Activated T-helper 2 cell treated with anti-CD3 and anti-CD28 coated beads, Interferon-gamma antibody, Interleukin-2, Interleukin-4, amounts not matched to agents 10 μg/mL and 5 μg/mL and 100 μg/mL, durations not matched to agents 14 hours and 24 hours and 36 hours (primary cell): ENCODE results near the gene EDA. TPM values are rescaled to one million over a fixed set of nuclear protein-coding genes. Genes with fewer than 3 reads are reported as not detected.
"Not testable (repeated sequence)": the region's sequence is repeated elsewhere in the genome, so short reads cannot be mapped to it uniquely, and the experiment has no call there.

Experiments
- DNase-seq: peaks from one replicate; pipeline ENCODE4 v3.0.0; 2021; ENCODE audit warnings: low spot score
- H3K27ac Mint-ChIP-seq: one replicate; pipeline ENCODE4 v1.8.0; 2021; ENCODE audit warnings: mixed read lengths
- H3K27me3 Mint-ChIP-seq: one replicate; pipeline ENCODE4 v1.8.0; 2021; ENCODE audit warnings: low read depth, mixed read lengths
- H3K36me3 Mint-ChIP-seq: one replicate; pipeline ENCODE4 v1.8.0; 2021; ENCODE audit warnings: low read depth, mixed read lengths
- H3K4me1 Mint-ChIP-seq: one replicate; pipeline ENCODE4 v1.8.0; 2021; ENCODE audit warnings: low read depth, mixed read lengths
- H3K4me3 Mint-ChIP-seq: one replicate; pipeline ENCODE4 v1.8.0; 2021; ENCODE audit warnings: low read depth, mild to moderate bottlenecking, moderate library complexity, mixed read lengths
- H3K9me3 Mint-ChIP-seq: one replicate; pipeline ENCODE4 v1.8.0; 2021; ENCODE audit warnings: mixed read lengths
- intact Hi-C: fragments of 100-400 bp; cut with micrococcal nuclease; formaldehyde crosslinking; loops from one replicate; pipeline ENCODE4 v1.15.1; 2023
- total RNA-seq: library from RNA; stranded (reverse); gene quantifications from 2 replicates; pipeline ENCODE4 v1.2.3, GENCODE V29; 2022

Gene EDA
- total RNA-seq, 1 donor from 2014 or later = 0.57 TPM

DNA sequence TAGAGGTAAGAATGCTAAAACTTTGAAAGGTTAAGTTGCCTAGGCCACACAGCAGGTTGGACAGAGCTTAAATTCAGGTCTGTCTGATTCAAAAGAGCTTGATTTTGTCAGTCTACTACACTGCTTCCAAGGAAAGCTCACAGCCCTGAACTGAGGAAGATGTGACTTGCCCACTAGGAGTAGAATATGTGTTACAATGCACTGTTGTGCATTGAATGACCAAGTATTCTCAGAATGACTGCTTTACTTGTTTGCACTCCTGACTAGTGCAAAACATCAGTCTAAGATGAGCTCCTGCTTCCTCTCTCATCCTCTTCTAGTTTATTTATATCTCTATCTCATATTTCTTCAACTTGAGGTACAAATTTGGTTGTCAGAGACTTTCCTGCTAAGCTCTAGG is 377.6 kb downstream of the EDA start:
- Mint-ChIP-seq H3K27me3 (no peaks in the 10 kb centered on the region), H3K36me3 (no peaks in the 10 kb centered on the region), H3K27ac (no peak overlapping the region), H3K4me1 (no peaks in the 10 kb centered on the region), H3K9me3 (no peaks in the 10 kb centered on the region), H3K4me3 (no peak overlapping the region)
- intact Hi-C loops = no loop called here
- no peak for DNase-seq

DNA sequence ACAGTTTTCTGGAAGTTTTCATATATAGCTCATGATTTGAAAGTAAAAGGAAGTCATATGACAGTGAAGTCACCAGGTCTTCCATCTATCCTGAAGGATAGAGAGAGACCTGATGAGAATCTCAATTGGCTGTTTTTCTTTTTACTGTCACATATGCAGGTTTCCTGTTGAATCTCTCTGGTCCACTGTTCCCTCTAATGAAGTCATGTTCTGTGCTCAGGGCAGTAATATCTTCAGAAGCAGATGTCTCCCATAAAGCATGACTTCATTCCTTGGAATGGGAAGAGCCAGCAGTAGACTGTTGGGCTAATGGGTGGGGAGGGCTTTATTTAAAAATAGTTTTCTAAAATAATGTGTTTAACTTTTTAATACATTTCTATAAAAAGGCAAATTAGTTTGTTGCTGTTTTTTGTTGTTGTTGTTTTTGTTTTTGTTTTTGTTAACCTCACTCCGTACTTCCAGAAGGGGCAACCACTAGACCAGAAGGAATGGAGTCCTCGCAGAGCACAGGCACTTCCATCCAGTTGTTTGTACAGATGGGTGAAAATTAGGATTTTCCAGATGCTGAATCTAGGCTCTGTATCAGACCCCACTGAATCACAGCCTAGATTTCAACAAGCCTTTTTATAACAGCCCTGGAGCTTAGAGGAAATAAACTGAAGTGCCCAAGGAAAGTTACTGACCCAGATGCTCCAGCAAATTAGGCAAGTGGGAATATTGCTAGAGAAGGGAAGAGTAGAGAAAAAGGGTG is 379.6 kb downstream of the EDA start:
- H3K4me3 Mint-ChIP-seq = no peak overlapping the region
- intact Hi-C loops = no loop called here
- H3K9me3 Mint-ChIP-seq = no peaks in the 10 kb centered on the region
- no peak for DNase-seq
- no peak overlapping the region for H3K27ac Mint-ChIP-seq
- H3K4me1 Mint-ChIP-seq = no peaks in the 10 kb centered on the region
- H3K36me3 Mint-ChIP-seq = no peaks in the 10 kb centered on the region
- no peaks in the 10 kb centered on the region for H3K27me3 Mint-ChIP-seq

DNA sequence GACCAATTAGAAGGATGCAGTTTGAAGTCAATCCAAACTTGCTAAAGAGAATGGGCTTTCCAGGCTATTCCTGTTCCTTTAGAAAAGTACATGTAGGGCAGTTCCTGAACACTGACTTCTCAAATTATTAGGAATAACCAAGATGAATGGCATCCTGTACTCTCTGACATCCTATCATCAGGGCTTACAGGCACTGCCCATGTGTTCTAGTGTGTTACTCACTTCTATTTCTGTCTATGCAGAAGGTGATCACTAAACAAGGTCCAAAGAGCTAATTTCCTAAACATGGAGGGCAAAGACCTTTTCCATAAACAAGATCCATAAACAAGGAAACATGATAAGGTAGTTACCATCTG is 380.2 kb downstream of the EDA start:
- Mint-ChIP-seq H3K9me3 (no peaks in the 10 kb centered on the region), H3K36me3 (no peaks in the 10 kb centered on the region), H3K4me3 (no peak overlapping the region), H3K4me1 (no peaks in the 10 kb centered on the region), H3K27me3 (no peaks in the 10 kb centered on the region), H3K27ac (no peak overlapping the region)
- DNase-seq = no peak
- intact Hi-C loops = no loop called here

DNA sequence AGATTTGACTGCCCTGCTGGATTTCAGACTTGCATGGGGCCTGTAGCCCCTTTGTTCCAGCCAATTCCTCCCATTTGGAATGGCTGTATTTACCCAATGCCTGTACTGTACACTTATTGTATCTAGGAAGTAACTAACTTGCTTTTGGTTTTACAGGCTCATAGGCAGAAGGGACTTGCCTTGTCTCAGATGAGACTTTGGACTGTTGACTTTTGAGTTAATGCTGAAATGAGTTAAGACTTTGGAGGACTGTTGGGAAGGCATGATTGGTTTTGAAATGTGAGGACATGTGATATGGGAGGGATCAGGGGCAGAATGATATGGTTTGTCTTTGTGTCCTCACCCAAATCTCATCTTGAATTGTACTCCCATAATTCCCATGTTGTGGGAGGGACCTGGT is 382.4 kb downstream of the EDA start:
- intact Hi-C loops, DNase-seq, H3K36me3 Mint-ChIP-seq, H3K9me3 Mint-ChIP-seq, H3K27ac Mint-ChIP-seq, H3K27me3 Mint-ChIP-seq, H3K4me3 Mint-ChIP-seq, H3K4me1 Mint-ChIP-seq: not testable (repeated sequence)

DNA sequence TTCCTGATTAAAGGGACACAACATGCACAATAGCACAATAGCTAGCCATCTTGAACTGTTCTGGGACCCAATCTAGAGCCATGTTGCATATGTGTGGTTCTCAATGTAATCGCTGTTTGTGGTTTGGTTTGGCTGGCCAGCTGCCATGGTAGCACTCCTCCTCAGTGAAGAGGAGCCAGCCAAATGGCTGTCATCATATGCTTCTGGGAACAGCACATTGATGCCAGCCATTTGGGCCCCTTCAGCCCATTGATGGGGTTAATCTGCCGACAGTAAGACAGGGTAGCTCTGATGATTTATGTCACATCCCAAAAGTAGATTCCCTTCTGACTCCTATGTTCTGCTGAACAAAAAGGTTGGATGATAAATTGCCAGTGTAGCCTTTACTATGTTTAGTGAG is 385.4 kb downstream of the EDA start:
- Mint-ChIP-seq H3K4me1 (no peaks in the 10 kb centered on the region), H3K36me3 (no peaks in the 10 kb centered on the region), H3K27me3 (no peaks in the 10 kb centered on the region), H3K27ac (no peak overlapping the region), H3K4me3 (no peak overlapping the region), H3K9me3 (no peaks in the 10 kb centered on the region)
- intact Hi-C loops = no loop called here
- no peak for DNase-seq

DNA sequence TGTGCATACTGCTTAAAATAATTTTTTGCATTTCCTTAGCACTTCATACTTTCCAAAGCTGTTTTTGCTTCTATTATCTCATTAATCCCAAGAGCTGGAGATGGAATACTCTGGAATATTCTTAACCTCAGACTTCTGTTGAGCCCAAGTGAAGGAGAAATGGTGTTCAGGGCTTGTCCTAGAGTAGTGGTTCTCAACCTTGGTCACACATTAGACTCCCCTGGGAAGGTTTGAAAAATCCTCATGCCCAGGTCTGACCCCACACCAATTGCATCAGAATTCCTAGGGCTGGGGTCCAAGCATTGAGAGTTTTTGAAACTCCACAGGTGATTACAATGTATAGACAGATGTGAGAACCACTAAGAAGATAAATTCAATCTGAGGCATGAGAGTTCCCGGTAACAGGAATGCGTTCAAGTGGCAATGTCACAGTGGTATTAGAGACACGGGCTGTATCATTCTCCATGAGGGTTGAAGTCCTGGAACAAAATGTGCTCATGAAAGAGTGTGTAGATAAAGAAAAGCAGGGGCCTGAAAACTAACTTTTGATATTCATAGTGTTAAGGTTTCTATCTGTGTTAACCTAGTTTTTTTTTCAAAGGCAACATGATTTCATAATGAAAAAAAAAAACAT is 385.9 kb downstream of the EDA start:
- no peaks in the 10 kb centered on the region for H3K36me3 Mint-ChIP-seq
- no peaks in the 10 kb centered on the region for H3K27me3 Mint-ChIP-seq
- no peak overlapping the region for H3K27ac Mint-ChIP-seq
- no peak overlapping the region for H3K4me3 Mint-ChIP-seq
- no peaks in the 10 kb centered on the region for H3K4me1 Mint-ChIP-seq
- no peak for DNase-seq
- no peaks in the 10 kb centered on the region for H3K9me3 Mint-ChIP-seq
- intact Hi-C loops = no loop called here

DNA sequence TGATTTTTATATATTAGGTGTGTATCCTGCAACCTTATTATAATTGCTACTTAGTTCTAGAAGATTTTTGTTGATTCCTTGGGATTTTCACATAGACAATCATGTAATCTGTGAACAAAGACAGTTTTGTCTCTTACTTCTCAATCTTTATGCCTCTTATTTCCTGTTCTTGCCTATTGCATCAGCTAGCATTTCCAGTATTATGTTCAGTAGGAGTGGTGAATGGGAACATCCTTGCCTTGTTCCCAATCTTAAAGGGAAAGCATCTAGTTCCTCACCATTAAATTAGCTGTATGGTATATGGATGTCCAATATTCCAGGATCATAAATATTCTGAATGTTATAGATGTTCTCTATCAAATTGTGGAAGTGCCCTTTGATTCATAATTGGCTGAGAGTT is 392.0 kb downstream of the EDA start:
- H3K27me3 Mint-ChIP-seq = no peaks in the 10 kb centered on the region

DNA sequence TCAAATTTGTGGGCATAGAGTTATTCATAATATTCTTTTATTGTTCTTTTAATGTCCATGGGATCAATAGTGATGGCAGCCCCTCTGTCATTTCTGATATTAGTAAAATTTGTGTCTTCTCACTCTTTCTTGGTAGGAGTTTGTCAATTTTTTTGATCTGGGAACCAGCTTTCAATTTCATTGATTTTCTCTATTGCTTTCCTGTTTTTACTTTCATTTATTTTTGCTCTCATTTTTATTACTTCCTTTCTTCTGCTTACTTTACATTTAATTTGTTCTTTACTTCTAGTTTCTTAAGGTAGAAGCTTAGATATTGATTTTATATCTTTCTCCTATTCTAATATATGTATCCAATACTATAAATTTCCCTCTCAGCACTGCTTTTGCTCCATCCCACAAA is 393.1 kb downstream of the EDA start:
- Mint-ChIP-seq H3K4me3 (no peak overlapping the region), H3K9me3 (no peaks in the 10 kb centered on the region), H3K27ac (no peak overlapping the region), H3K36me3 (no peaks in the 10 kb centered on the region), H3K4me1 (no peaks in the 10 kb centered on the region), H3K27me3 (no peaks in the 10 kb centered on the region)
- DNase-seq = no peak
- intact Hi-C loops = no loop called here

More for the DNA sequence above, 392.0 kb downstream of the EDA start:
- Mint-ChIP-seq H3K4me1 (no peaks in the 10 kb centered on the region), H3K36me3 (no peaks in the 10 kb centered on the region), H3K27ac (no peak overlapping the region), H3K9me3 (no peaks in the 10 kb centered on the region), H3K4me3 (no peak overlapping the region)
- DNase-seq = no peak
- intact Hi-C loops = no loop called here

DNA sequence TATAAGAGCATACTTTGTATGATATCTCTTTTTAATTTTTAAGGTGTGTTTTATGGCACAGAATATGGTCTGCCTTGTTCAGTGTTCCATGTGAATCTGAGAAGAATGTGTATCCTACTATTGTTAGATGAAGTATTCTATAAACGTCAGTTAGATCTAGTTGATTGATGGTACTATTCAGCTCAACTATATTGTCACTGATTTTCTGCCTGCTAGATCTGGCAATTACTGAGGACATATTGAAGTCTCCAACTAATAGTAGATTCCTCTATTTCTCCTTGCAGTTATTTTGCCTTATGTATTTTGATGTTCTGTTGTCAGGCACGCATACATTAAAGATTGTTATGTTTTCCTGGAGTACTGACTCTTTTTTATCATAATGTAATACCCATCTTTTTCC is 394.1 kb downstream of the EDA start:
- intact Hi-C loops = no loop called here
- DNase-seq = no peak
- no peaks in the 10 kb centered on the region for H3K4me1 Mint-ChIP-seq
- no peak overlapping the region for H3K27ac Mint-ChIP-seq
- no peaks in the 10 kb centered on the region for H3K27me3 Mint-ChIP-seq
- no peaks in the 10 kb centered on the region for H3K9me3 Mint-ChIP-seq
- H3K4me3 Mint-ChIP-seq = no peak overlapping the region
- no peaks in the 10 kb centered on the region for H3K36me3 Mint-ChIP-seq

DNA sequence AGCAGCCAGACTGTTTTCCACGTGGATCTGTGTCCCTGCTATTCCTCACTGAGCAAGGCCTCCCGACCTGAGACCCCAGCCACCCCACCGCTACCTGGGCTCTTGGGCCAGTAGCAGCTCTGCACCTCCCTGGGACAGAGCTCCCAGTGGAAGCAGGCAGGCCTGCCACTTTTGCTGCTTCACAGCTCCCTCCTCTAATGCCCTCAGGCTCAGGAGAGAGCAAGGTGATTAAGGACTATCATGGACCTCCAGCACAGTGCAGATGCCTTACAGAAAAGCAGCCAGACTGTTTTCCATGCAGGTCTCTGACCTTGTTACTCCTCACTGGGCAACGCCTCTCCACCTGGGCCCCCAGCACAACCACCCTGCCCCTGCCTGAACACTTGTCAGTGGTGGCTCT is 396.8 kb downstream of the EDA start:
- no peak for DNase-seq
- H3K36me3 Mint-ChIP-seq = no peaks in the 10 kb centered on the region
- peaks cover 3% of the 10 kb centered on the region for H3K9me3 Mint-ChIP-seq
- no peak overlapping the region for H3K4me3 Mint-ChIP-seq
- intact Hi-C loops = no loop called here
- peaks cover 5% of the 10 kb centered on the region for H3K4me1 Mint-ChIP-seq
- H3K27ac Mint-ChIP-seq = no peak overlapping the region
- H3K27me3 Mint-ChIP-seq = peaks cover 5% of the 10 kb centered on the region

DNA sequence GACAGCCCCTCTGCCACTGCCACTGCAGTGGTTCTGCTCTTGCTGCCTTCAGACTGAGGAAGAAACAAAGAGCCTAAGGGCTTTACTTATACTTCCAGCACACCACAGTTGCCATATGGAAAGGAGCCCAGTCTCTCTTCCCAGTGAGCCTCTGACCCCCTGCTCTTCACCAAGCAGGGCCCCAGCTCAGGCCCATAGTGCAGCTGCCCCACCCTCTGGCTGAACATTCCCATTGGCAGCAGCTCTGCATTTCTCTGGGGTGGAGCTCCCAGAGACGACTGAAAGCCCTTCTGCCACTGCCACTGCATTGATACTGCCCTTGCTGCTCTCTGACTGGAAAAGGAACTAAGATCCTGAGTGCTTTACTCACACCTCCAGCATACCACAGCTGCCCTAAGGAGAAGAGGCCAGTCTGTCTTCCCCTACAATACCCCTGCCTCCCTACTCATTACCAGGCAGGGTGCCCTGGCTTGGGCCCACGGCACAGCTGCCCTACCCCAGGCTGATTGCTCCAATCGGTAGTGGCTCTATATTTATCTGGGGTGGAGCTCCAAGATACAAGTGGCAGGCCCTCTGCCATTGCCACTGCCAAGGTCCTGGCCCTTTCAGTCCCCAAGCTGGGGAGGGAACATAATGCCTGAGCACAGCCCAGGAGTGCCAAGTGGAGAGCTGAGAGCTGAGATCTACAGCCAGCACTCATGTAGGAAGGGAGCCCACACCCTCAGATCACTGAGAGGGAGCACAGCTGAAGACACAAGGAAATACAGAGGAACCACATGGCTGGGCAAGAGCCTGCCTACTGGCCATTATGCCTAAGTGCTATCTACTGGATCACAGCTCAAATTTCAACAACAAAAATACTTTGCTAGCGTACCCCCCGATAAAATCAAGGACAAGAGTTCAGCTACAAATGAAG is 397.8 kb downstream of the EDA start:
- no peak for DNase-seq
- intact Hi-C loops = no loop called here
- Mint-ChIP-seq H3K27ac (no peak overlapping the region), H3K4me3 (no peak overlapping the region), H3K36me3 (no peaks in the 10 kb centered on the region), H3K9me3 (peaks cover 3% of the 10 kb centered on the region), H3K27me3 (peaks cover 5% of the 10 kb centered on the region), H3K4me1 (peaks cover 5% of the 10 kb centered on the region)

DNA sequence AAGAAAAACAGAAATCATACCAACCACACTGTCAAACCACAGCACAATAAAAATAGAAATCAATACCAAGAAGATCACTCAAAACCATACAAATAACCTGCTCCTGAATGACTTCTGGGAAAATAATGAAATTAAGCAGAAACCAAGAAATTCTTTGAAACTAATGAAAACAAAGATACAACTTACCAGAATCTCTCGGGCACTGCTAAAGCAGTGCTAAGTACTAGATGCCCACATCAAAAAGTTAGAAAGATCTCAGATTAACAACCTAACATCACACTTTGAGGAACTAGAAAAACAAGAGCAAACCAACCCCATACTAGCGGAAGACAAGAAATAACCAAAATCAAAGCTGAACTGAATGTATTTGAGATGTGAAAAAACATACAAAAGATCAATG is 400.6 kb downstream of the EDA start:
- Mint-ChIP-seq H3K4me1 (peaks cover 5% of the 10 kb centered on the region), H3K4me3 (no peak overlapping the region), H3K9me3 (peaks cover 3% of the 10 kb centered on the region), H3K27me3 (peaks cover 5% of the 10 kb centered on the region), H3K27ac (no peak overlapping the region), H3K36me3 (no peaks in the 10 kb centered on the region)
- intact Hi-C loops = no loop called here
- DNase-seq = no peak

DNA sequence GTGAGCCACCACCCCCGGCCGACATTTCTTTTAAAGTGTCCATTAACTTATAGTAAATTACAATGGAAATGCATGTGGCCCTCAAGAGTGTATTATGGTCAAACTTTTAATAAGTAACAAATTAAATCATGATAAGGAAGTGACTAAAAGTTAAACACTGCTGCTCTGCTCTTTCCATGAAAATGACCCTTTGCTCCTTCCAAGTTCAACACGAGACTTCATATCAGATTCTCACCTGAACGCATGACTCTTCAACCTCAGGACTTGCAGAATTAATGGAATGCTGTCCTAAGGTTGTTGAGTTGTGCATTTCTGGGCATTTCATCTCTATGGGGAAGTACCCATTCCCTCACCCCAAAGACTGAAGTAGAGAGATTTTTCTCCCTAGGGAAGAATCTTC is 406.7 kb downstream of the EDA start:
- Mint-ChIP-seq H3K9me3 (no peaks in the 10 kb centered on the region), H3K27me3 (no peaks in the 10 kb centered on the region), H3K4me1 (peaks cover 4% of the 10 kb centered on the region), H3K27ac (no peak overlapping the region), H3K4me3 (no peak overlapping the region), H3K36me3 (no peaks in the 10 kb centered on the region)
- intact Hi-C loops = no loop called here
- DNase-seq = no peak
